Measurements from ENCODE around the gene FANCC.

The FANCC gene

DNA sequence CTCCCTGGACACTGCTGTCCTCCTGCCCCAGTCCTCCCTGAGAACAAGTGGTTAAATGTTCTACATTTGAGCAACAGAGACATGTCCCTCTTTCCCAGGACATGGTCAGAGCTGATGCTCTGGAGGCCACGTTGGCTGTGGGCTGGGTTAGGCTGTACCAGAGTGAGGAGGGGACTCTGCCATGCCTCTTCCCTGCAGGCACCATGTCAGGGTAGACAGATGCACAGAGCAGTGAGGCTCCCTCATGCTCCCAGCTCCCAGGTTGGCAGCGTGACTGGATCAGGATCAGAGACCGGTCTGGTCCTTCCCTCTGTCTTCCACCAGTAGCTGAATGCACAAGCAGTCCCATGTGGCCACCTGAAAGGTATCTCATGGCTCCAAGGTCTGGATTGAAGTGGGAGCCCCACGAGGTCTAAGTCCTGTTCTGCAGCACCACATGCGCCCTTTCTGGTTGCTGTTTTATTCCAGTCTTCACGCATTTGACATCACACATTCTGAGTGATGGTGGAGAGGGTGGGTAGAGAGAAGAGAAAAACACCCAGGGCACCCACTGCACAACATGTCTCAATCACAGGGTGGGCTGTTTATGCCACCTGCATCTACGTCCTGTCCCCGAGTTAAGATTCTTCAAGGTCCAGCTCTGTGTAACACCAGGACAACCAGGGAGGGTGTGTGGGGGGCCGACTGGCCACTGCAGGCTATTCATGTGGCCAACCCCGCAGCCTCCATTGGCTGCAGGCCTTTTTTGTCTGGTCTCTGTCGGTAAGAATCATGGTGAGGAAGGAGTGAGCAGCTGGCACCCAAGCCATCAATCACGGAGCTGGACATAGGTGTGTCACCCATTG lies 204.9 kb downstream of the FANCC start:
- no peak for DNase-seq

DNA sequence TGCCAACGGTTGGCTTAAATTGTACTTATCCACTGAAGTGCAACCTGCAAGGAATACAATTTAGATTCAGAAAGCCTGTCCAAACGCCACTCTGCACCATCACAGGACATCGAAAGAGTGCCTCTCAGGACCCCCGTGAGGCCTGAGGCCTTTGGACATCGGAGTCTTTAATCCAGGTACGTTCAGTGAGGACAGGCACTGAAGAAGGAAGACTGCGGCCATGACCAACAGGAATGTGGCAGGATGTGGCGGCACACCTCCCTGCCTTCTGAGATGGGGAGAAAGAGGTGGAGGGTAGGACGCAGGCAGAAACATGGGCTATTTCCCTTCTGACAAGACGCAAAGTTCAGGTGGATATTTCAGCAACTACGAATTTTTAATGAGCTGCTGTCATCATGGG lies 205.8 kb downstream of the FANCC start:
- DNase-seq, result no peak

DNA sequence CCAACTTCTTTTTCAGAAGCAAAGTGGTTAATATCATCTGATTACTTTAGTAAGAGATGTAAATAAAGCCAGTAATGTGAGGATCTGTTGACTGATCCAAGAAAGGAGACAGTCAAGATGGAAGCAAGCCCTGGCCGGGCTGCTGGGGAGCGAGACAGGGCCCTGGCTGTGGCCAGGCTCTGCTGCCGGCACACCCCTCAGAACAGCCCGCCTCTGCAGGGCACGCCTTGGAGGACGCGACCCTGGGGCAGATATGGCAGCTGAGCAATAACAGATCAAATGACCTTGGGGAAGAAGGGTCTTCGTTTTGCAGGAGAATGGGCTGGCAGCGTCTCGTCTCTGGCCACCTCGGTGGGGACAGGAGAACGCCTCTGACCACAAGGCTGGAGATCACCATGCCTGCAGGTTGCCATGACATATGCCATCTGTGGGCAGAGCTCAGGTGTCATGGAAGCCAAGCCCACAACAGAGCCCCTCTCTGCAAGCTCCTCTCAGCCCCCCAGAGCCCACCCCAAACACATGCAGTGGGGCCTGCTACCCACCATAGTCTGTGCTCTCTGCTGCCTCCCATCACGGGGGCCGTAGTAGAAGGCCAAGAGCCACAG lies 206.5 kb downstream of the FANCC start:
- no peak for DNase-seq

DNA sequence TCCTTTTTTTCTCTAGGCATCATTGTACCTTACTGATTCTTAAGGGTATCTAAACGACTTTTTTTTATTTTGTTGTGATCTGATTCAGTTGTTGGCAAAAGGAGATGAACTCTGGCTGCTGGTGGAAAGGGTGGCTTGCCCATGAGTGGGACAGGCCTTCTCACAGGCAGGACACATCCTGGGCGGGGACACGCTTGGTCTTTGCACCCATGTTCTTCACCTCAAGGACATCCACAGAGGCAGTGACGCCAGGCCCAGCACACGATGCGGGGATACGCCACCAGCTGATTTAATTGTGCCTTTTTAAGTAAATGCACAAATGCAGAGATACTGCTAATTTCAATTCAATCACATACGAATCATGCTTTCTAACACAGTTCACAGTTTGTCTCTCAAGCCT lies 208.1 kb downstream of the FANCC start:
- no peak for DNase-seq

DNA sequence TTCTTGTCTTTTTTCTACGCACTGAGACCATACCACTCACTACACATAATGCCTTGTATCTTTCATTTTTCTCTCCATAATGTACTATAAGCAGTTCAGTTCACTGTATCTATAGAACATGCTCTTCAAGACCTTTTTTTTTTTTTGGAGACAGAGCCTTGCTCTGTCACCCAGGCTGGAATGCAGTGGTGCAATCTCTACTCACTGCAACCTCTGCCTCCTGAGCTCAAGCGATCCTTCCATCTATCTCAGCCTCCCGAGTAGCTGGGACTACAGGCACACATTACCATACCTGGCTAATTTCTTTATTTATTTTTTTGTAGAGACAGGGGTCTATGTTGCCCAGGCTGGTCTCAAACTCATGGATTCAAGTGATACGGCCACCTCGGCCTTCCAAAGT lies 208.7 kb downstream of the FANCC start:
- no peak for DNase-seq

DNA sequence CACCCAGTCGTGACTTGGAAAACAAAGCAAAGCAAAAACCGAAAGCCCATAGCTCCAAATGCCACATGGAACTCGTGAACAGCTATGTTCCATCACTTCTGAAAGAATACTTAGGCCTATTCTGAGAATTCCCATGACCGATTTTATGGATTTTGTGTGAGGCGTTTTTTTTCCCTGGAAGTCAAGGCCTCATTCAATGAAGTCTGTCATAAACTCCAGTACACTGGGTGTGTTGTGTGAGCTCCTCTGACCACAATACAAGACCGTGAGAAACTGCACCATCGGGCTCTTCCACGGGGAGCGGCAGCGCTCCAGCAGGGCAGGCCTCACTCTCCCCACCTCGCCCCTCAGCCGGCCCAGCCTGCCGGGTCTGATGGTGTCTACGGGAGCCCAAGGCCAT lies 209.5 kb downstream of the FANCC start:
- DNase-seq, result no peak

DNA sequence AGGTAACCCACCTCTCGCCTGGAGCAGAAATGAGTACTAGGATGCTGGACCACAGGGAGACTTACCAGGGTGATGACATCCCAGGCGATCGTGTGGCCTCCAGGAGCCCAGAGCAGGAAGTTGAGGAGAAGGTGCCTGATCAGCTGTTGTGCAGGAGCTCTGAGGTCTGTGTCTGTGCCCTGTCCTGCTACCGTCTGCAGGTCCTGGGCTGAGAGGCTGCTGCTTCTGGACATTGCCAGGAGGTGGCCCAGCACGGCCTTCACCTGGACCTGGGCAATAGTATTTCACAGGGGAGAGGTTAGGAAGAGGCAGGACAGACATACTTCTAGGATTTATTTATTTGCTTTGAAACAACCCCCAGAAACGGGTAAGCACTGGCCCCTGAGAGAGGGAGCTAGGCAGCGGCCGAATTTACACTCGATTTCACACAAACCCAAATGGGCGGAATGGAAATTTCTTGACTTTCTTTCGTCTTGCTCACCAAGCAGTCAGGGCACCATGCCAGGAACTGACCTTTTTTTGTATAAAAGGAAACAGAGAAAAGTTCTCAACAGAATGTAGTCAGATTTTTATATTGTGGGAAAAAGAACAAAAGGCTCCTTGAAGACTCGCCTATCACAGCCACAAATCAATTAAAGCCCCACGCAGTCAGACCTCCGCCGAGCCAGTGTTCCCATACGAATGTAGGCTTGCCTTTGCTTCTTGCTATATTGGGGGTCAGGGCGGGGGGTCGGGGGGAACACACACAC lies 210.3 kb downstream of the FANCC start:
- peak; percentile 63 for DNase-seq

DNA sequence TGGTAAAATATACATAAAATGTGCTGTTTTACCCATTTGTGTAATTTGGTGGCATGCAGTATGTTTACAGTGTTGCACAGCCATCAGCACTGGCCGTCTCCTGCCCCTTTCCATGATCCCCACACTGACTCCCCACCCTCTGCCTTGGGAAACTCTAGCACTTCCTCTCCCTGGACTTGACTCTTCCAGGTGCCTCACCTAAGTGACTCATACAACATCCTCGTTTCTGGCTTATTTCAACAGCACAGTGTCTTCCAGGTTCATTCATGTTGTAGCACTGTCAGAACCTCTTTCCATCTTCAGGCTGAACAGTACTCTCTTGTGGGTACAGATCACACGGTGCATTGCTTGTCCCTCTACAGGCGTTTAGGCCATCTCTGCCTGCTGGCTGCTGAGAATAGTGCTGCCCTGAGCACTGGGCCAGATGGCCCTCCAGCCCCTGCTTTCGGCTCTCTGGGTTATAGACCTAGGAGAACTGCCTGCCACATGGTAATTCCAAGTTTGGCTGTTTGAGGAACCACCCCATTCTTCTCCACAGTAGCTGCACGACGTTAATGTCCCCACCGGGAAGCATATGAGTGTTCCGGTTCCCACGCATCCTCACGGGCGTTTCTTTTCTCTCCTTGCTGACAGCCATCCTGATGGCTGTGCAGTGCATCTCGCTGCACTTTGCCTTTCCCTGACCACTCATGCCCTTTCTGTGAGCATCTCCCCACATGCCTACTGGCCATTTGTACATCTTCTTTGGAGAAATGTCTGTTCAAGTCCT lies 211.8 kb downstream of the FANCC start:
- DNase-seq, result no peak

DNA sequence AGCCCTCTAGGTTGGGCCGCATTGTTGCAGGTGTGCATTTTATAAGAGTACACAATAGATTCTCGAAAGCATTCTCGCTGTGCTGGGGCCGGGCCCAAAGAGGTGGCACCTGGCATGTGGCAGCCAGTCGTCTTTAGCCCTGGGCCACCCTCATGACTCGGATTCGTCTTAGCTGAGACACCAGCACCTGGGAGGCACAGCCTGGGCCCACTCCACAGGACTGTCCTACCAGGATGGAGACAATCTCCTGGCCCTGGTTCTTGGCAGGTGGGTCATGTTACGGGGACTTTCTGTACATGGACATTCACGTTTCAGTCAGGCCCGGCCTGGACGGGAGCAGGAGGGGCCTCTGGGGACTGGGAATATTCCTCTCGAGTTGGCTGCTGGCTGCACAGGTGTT lies 212.5 kb downstream of the FANCC start:
- DNase-seq, result no peak

DNA sequence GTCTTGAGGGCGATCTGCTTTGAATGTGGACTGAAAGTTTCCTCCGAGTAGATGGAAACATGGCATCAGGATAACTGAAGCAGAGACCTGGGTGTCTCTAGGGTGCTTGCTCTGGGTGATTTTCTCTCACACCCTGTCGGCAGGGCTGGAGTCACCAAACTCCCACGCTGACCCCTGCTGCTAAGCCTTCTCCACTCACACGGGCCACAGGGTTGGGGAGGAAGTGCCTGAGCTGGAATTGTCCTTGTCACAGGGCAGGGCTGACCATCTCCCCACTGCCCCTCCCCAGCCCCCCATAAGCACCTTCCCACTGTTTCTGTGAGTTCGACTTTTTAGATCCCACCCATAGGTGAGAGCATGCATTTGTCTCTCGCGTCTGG lies 212.9 kb downstream of the FANCC start:
- no peak for DNase-seq

DNA sequence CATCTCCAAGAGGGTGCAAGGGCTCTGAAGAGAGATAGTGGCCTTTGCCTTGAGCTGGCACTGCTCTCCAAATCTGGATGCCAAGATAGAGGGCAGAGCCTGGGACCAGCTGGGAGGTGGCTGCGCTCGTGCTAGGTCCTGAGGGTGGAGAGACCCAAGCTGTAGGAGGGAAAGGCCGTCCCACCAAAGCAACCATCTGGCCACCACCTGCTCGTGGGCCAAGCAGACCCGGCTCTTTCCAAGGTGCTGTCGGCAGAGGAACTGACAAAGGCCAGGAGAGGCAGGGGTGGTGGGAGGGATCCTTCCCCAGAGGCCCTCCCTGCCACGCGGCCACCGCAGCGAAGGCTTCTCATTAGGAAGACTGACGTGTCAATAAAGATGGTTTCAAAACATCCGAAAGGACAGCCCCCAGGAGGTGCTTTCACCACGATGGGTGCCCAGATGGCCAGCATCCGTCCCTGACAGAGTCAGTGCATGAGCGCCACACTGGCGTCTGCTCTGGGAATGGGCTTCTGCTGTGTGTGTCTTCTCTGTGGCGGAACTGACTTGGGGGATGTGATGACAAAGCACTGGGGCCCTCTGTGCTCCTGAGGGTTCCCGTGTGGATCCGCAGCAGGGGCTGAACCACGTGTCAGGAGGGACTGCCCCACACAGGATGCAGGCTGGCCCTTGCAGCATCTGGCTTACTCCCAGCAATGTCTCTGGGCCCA lies 213.5 kb downstream of the FANCC start:
- peak; percentile 33 for DNase-seq

DNA sequence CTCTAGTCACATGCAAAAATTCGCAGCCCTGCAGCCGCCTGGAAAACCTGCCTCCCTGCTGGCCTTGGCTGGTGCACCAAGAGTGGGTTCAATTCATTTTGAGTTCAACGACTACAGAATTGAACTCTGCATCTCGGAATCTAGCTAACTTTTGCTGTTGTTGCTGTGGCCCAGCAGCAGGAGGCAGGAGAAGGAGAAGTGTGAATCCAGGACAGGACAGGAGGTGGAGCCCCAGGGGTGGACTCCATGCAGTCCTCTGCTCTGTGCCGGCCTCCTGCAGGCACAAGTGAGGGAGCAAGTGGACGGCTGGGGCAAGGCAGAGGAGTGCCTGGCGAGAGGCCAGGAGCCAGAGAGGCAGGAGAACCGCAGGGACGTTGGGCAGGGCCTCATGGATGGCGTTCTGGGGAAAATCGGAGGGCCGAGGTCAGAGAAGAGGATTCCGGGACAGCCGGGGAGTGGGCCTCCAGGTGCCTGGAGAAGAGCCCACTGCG lies 214.2 kb downstream of the FANCC start:
- DNase-seq, result no peak

DNA sequence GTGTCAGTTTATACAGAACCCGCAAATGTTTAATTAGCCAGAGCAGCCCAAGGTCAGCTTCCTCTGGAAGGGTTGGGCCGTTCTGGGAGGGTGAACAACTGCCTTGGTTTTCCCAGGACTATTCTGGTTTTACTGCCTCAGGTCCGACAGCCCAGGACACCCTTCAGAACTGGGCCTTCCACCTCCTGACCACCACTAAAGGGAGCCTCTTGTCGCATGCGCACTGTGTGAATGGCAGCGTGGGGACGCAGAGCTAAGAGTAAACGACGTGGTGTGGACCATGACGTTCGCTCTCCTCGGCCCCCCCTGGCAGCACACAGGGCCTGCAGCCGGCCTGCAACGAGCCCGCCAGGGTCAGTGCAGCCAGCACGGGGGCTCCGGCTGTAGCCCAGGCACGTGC lies 214.9 kb downstream of the FANCC start:
- no peak for DNase-seq

DNA sequence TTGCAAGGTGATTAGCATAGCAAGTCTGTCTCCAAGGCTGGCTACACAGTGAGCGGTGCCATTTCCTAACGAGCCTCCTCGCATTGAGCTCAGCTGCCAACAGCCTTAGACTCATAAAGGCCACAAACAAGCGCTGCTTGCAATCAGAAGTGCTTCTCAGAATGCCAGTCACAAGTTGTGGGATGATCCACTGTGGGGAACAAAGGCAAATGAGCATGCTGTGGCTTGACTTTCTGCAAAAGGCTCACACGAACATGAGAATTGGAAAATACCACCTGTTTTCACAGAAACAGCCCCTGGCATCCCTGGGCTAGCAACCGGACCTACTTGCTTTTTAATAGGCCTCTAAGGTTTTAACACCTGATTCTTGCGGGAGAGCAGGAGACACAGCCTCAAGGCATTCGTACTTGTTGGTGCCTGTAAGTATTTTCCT lies 215.5 kb downstream of the FANCC start:
- no peak for DNase-seq

DNA sequence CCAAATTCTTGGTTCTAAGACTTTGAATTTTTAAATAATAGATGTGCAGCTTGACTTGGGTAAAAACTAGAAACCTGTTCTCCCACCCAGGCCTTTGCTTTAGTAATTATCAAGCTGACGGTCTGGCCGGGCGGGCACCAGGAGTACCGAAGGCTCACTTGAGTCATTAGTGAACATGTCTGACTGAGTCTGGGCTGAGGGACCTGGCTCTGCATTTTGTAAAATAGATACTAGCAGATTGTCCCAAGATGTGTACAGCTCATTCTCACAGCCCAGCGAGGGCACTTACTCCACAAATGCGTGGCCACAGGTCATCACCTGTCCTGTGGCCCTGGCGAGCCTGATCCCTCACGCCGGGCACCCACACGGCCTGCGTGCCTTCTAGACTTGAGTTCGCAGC lies 216.2 kb downstream of the FANCC start:
- no peak for DNase-seq

DNA sequence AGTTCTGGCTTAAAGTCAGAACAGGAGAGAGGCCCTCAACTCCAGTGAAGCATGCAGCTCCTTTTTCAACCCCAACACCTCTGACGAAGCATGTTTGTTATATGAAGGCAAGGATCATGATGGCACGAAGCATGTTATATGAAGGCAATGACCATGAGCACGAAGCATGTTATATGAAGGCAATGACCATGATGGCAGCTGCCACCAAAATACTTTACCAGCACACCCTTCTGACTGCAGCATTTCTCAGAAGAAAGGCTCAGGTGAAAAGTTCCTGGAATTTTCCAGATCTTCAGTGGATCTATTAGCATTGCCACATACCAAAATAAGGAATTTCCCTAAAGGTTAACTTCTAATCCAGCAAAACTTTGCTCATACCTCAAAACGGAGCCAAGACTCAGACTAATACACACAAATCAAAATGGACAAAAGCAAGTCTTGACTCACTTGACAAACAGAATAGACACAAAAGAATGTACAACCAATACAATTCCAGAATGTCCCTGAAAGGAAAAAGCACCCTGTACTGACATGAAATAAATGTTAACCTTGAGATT lies 217.4 kb downstream of the FANCC start:
- DNase-seq, result peak; percentile 29

DNA sequence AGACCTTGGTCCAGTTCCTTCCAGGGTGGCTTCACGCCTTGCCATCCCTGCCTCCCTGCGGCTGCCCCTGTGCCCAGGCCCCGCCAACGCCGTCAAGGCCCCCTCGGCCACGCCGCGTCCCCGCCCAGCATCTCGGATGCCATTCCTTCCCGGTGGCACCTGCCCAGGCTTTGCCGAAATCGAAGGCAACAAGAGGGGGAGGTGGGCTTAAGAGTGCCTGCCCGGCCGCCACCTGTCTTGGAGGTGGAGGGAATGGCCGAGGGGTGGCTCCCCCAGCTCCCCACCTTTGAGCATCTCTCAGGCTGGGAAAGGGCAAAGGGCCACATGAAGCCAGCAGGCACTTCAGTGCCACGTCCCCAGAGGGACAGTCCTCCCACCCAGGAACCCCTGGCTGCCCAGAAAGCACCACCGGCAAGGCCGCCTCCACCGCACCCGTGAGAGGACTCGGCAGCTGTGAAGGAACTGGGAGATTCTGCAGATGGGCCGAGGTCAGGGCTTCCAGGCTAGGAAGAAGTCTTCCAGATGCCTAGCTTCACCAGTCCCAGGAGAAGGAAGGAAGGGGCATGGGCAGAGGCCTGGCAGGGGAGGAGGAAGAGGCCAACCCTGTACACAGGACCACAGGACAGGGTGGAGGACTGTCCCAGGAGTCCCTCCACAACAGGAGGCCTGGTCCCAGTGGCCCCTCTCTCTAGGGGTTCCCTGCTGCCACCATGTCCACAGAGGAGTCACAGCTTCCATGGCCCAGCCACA lies 218.0 kb downstream of the FANCC start:
- no peak for DNase-seq

DNA sequence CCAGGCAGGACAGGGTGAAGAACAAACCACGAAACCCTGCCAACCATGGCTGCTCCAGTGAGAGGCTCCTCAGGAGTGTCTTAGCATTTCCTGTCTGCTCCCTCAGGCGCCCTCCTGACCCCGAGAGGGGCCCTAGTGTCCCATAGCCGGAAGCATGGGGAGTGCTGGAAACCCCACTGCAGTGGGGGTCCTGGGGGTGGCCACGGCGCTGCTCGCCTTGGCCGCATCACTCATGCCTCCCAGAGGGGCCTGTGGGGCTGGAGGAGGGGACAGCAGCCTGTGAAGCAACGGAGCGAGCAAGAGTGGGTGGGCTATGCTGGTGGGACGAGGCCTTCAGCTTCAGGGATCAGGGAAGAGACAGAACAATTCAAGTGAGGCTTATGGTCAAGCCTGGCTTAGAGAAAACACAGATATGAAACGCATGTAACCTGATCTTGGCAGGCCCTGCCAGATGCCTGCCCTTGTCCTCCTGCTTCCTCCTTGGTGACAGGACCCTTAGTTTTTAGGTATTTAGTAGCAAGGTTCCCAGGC lies 219.1 kb downstream of the FANCC start:
- DNase-seq, result no peak

DNA sequence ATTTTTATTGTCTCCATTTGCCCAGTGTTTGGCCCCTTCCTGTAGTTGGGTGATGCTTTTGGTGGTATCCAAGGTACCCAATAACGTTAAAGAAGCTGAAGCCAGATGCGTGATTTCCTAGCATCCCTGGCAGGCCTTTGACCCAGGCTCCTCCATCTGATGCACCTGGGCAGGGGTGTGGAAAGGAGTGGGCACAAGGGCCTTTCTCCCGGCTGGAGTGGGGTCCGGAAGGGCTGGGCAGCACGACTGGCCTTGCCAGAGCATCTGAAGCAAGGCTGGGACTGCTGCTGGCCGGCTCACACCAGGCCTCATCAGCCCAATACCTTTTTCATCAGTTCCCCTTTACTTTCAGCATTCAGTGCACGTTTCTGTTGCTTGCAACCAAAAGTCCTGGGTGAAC lies 220.2 kb downstream of the FANCC start:
- no peak for DNase-seq

DNA sequence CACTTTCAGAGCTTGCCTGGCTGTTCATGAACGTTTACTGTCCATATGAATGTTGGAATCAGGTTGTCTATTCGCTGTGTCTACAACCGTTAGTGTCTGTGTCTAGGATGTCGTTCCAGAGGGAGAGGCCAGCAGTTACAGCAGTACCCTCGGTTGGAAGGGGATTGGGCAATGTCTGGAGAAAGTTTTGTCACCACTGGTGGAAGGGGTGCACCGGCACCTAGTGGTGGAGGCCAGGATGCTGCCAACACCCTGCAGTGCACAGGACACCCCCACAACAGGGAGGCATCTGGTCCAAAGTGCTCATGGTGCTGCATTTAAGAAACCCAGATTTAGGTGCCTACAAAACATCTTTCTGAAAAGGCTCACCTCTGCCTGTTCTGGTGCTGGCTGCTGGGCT lies 220.7 kb downstream of the FANCC start:
- no peak for DNase-seq

DNA sequence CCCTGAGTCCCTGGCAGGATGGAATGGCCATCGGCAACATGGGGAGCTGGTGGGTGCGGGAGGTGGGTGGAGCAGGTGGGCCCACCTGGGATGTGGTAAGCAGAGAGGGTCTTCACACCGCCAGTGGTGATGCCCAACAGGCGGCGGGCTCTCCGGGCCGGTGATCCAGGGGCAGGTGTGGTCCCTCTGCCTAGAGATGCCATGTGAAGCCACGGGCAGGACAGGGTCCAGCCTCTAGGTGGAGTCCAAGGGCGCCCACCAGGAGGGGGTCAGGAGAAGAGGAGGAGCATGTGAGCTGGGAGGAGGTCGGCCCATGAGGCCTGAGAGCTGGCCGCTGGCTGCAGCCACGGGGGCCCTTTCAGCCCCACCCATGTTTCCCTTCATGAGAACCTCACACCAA lies 221.1 kb downstream of the FANCC start:
- no peak for DNase-seq

All from fibroblast of skin of right quadriceps (primary cell).